MV-4-11 (cell line): ENCODE results near the gene PDCD7.
"Not testable (repeated sequence)": the region's sequence is repeated elsewhere in the genome, so short reads cannot be mapped to it uniquely, and the experiment has no call there.

ENCODE experiments used
- DNase-seq: peaks from one replicate; lab custom pipeline; 2025; lab: John Stamatoyannopoulos, UW

Gene PDCD7

GRCh38 chr15:65091946-65092770 is 41.5 kb downstream of the PDCD7 start:
- no peak for DNase-seq

GRCh38 chr15:65089206-65089824 is 44.3 kb downstream of the PDCD7 start:
- no peak for DNase-seq

GRCh38 chr15:65088643-65089021 is 45.0 kb downstream of the PDCD7 start:
- no peak for DNase-seq

- DNase-seq, result no peak
Measured at GRCh38 chr15:65087873-65088642, 45.5 kb downstream of the PDCD7 start.

- DNase-seq, result no peak
Measured at GRCh38 chr15:65087411-65087810, 46.2 kb downstream of the PDCD7 start.

GRCh38 chr15:65086680-65087111 is 46.9 kb downstream of the PDCD7 start:
- DNase-seq, result no peak

- no peak for DNase-seq
Measured at GRCh38 chr15:65085990-65086679, 47.5 kb downstream of the PDCD7 start.

- no peak for DNase-seq
Measured at GRCh38 chr15:65085207-65085753, 48.3 kb downstream of the PDCD7 start.

GRCh38 chr15:65084500-65085206 is 49.0 kb downstream of the PDCD7 start:
- DNase-seq, result no peak

- DNase-seq, result no peak
Measured at GRCh38 chr15:65083262-65083701, 50.3 kb downstream of the PDCD7 start.

- no peak for DNase-seq
Measured at GRCh38 chr15:65082303-65082953, 51.2 kb downstream of the PDCD7 start.

GRCh38 chr15:65081758-65082157 is 51.9 kb downstream of the PDCD7 start:
- no peak for DNase-seq

- DNase-seq, result no peak
Measured at GRCh38 chr15:65081270-65081669, 52.3 kb downstream of the PDCD7 start.

- DNase-seq, result no peak
Measured at GRCh38 chr15:65079580-65079979, 54.0 kb downstream of the PDCD7 start.

- DNase-seq, result peak; percentile 47
Measured at GRCh38 chr15:65077981-65078352, 55.6 kb downstream of the PDCD7 start.

- DNase-seq, result no peak
Measured at GRCh38 chr15:65077291-65077980, 56.2 kb downstream of the PDCD7 start.

GRCh38 chr15:65076486-65077290 is 56.9 kb downstream of the PDCD7 start, which contains the start of gene KBTBD13:
Gene KBTBD13, plus strand, starts transcription at chr15:65076746. Its CDS starts 70 bp downstream, at chr15:65076816.
- DNase-seq, result no peak

- not testable (repeated sequence) for DNase-seq
Measured at GRCh38 chr15:65075607-65076395, 57.8 kb downstream of the PDCD7 start.
